Measurements from ENCODE around the gene RAB7A. TPM values are rescaled to one million over a fixed set of nuclear protein-coding genes. Genes with fewer than 3 reads are reported as not detected.

Gene RAB7A
- total and polyA plus RNA-seq, 2 of the 13 experiments (the other 11 are each of a cell fraction or from before 2014, with no cell fraction given), result 26.5 to 182 TPM

DNA sequence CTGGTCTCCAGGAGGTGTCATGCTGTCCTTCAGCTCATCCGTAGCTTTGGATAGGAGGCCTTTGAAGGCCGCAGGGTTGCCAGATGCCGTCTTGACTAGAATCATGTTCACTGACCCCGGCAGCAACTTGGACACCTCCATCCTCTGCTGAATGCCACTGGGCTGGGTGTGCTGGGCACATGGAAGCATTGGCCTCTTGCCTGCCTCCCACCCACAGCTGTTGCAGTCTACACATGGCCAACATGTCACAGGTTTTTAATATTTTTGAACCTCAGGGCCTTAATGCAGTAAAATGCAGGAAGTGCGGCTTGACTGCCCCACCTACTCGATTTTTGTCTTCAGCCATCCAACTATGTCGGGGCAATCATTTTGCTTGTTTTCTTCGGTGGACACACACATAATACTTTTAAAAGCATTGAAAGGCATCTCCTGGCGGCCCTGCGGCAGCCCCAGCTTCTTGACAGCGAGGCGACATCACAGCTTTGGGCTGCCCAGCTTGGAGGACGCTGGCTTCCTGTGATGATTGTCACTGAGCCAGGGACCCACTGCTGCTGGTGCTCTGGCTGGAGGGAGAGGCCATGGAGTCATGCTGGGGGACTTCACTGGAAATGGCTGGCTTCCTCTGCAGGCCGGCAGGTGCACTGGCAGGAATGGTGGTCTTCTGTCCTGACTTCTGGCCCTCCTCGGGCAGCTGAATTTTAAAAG is 121.8 kb downstream of the RAB7A start (continued):
- TF ChIP-seq, protein P1, sequence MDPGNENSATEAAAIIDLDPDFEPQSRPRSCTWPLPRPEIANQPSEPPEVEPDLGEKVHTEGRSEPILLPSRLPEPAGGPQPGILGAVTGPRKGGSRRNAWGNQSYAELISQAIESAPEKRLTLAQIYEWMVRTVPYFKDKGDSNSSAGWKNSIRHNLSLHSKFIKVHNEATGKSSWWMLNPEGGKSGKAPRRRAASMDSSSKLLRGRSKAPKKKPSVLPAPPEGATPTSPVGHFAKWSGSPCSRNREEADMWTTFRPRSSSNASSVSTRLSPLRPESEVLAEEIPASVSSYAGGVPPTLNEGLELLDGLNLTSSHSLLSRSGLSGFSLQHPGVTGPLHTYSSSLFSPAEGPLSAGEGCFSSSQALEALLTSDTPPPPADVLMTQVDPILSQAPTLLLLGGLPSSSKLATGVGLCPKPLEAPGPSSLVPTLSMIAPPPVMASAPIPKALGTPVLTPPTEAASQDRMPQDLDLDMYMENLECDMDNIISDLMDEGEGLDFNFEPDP (CRISPR knock-in tag; conservative IDR thresholded peaks at IDR 0.05), result no peak
- TF ChIP-seq ATAD3A (CRISPR knock-in tag; IDR thresholded peaks at IDR 0.05), result no peak
- TF ChIP-seq, protein P2, sequence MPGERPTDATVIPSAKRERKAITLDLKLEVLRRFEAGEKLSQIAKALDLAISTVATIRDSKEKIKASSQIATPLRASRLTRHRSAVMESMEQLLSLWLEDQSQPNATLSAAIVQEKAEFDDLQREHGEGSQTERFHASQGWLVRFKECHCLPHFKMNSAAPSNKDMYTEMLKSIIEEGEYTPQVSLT (CRISPR knock-in tag; IDR thresholded peaks at IDR 0.05; ENCODE audit: borderline replicate concordance, low read depth), result no peak

DNA sequence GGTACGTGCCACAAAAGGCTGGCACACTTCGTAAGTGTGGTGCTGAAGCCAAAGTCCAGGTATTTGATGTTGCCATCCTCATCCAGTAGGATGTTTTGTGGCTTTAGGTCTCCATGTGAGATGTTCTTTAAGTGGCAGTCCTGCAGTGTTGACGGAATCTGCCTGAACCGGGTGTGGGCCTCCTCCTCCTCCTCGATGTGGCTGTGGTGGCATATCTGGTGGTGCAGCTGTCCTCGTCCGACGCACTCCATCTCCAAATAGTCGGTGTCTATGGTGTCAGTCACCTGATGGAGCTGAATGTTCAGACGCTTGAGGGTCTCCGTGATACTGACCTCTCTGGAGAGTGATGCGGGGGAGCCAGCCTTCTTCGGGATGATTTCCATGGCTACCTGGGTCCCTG is 123.0 kb downstream of the RAB7A start:
- Histone ChIP-seq H4K20me1 (ENCODE audit: insufficient read depth, low read length) (no peaks in the 10 kb centered on the region), H3K4me2 (ENCODE audit: low read depth, low read length) (no peak overlapping the region), H2AFZ (ENCODE audit: low read length) (no peak overlapping the region), H3K36me3 (replicated peaks in 1 of 2; ENCODE audit: control insufficient read depth in 1 of 2, insufficient read depth in 2 of 2, low read length in 2 of 2) (no peaks in the 10 kb centered on the region), H3K4me1 (ENCODE audit: insufficient read depth, low read length) (peaks cover 26% of the 10 kb centered on the region), H3K9me3 (ENCODE audit: low read length) (peaks cover 5% of the 10 kb centered on the region), H3K27ac (ENCODE audit: extremely low read length, insufficient read depth, low read length) (no peak overlapping the region), H3K27me3 (ENCODE audit: control insufficient read depth in 1 of 2, insufficient read depth in 2 of 2, low read length in 2 of 2) (peaks cover 0 to 10% of the 10 kb centered on the region in 2 experiments; a peak in 2 of 5 replicates), H3K4me3 (replicated peaks in 1 of 3; ENCODE audit: insufficient read depth in 1 of 3, low read depth in 2 of 3, low read length in 3 of 3) (no peak overlapping the region), H3K9ac (ENCODE audit: insufficient read depth, low read depth, low read length) (no peak overlapping the region), H3K79me2 (ENCODE audit: insufficient read depth, low read length) (no peaks in the 10 kb centered on the region)
- CTCF ChIA-PET (ENCODE audit: low intra/inter-chr PET ratio, low total read pairs), result no interaction called here
- POLR2A ChIA-PET, result no interaction called here
- intact Hi-C loops (cut with micrococcal nuclease; ENCODE audit: unreplicated experiment), result no loop called here
- DNase-seq (ENCODE audit: low spot score), result no peak
- TF ChIP-seq JUN (CRISPR knock-in tag; IDR thresholded peaks at IDR 0.05), result no peak
- TF ChIP-seq ZNF605 (CRISPR knock-in tag; IDR thresholded peaks at IDR 0.05), result no peak
- TF ChIP-seq KLF15 (CRISPR knock-in tag; IDR thresholded peaks at IDR 0.05; ENCODE audit: borderline replicate concordance), result no peak
- TF ChIP-seq ZNF703 (CRISPR knock-in tag; IDR thresholded peaks at IDR 0.05; ENCODE audit: borderline replicate concordance), result no peak
- TF ChIP-seq FIP1L1 (IDR thresholded peaks at IDR 0.05; ENCODE audit: borderline replicate concordance, insufficient read depth, low read depth, low read length), result no peak
- TF ChIP-seq ZNF451 (CRISPR knock-in tag; IDR thresholded peaks at IDR 0.05), result no peak
- no peak for TF ChIP-seq RBM22 (optimal IDR thresholded peaks at IDR 0.05; ENCODE audit: low read length)
- TF ChIP-seq SETDB1 (CRISPR knock-in tag; IDR thresholded peaks at IDR 0.05; ENCODE audit: borderline replicate concordance), result no peak
- TF ChIP-seq IKZF4 (CRISPR knock-in tag; IDR thresholded peaks at IDR 0.05; ENCODE audit: borderline replicate concordance, low read depth, not compliant biosample characterization), result no peak
- no peak for TF ChIP-seq CBX5 (CRISPR knock-in tag; IDR thresholded peaks at IDR 0.05; ENCODE audit: borderline replicate concordance)
- TF ChIP-seq RXRA (CRISPR knock-in tag; IDR thresholded peaks at IDR 0.05), result no peak
- TF ChIP-seq, protein P3, sequence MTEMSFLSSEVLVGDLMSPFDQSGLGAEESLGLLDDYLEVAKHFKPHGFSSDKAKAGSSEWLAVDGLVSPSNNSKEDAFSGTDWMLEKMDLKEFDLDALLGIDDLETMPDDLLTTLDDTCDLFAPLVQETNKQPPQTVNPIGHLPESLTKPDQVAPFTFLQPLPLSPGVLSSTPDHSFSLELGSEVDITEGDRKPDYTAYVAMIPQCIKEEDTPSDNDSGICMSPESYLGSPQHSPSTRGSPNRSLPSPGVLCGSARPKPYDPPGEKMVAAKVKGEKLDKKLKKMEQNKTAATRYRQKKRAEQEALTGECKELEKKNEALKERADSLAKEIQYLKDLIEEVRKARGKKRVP (CRISPR knock-in tag; IDR thresholded peaks at IDR 0.05), result no peak
- no peak for TF ChIP-seq PAF1 (CRISPR knock-in tag; IDR thresholded peaks at IDR 0.05)
- in situ Hi-C loops (cut with HindIII; ENCODE audit: extremely low pct_ligation_motif_present, low pct_unique_long_range_greater_than_20kb), result no loop called here
- no peak for FAIRE-seq
- no TSS peak for BruUV-seq (replicated peaks)
- no peak for ATAC-seq
- 42% methylated on average over 4 of the region's 13 CpGs for WGBS (ENCODE audit: low lambda C conversion rate)
